Measurements from ENCODE around the gene HAPSTR1.

DNA sequence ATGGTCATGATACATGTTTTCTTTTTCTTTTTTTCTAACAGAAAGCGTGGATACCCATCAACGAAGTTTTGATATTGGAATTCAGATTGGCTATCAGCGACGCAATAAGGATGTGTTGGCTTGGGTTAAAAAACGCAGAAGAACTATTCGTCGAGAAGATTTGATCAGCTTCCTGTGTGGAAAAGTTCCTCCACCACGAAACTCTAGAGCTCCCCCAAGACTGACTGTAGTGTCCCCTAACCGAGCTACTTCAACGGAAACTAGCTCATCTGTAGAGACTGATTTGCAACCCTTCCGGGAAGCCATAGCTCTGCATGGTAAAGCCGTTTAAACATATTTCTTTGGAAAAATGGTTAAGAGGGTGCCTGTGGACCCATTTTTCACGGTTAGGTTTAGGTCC is 11.5 kb downstream of the HAPSTR1 start:
- TF ChIP-seq, protein P1, sequence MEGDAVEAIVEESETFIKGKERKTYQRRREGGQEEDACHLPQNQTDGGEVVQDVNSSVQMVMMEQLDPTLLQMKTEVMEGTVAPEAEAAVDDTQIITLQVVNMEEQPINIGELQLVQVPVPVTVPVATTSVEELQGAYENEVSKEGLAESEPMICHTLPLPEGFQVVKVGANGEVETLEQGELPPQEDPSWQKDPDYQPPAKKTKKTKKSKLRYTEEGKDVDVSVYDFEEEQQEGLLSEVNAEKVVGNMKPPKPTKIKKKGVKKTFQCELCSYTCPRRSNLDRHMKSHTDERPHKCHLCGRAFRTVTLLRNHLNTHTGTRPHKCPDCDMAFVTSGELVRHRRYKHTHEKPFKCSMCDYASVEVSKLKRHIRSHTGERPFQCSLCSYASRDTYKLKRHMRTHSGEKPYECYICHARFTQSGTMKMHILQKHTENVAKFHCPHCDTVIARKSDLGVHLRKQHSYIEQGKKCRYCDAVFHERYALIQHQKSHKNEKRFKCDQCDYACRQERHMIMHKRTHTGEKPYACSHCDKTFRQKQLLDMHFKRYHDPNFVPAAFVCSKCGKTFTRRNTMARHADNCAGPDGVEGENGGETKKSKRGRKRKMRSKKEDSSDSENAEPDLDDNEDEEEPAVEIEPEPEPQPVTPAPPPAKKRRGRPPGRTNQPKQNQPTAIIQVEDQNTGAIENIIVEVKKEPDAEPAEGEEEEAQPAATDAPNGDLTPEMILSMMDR (conservative IDR thresholded peaks at IDR 0.05) = no peak
- no peak for TF ChIP-seq ZFX (IDR thresholded peaks at IDR 0.05)

Measured in C4-2B (cell line).